Small intestine (tissue), 7 donors: ENCODE results near the gene KRT75. TPM values are rescaled to one million over a fixed set of nuclear protein-coding genes. Genes with fewer than 3 reads are reported as not detected.
A peak's percentile ranks its signal among the peaks of the same experiment; 100 is the strongest.

Experiments used
- DNase-seq, 2 donors: peaks; one replicate each; pipeline versions ENCODE4 v3.0.0 to v3.0.0-alpha.2; 2013
- FAIRE-seq: peaks from 2 replicates; lab custom pipeline; 2012; peaks lifted over from hg19 to GRCh38; lab: Jason Lieb, UNC
- H3K27ac ChIP-seq, 3 donors: one replicate each; pipeline ENCODE4 v1.5.1; 2013; ENCODE audit warnings: low read length in 2 of 3, mild to moderate bottlenecking in 2 of 3, control low read depth in 1 of 3, inconsistent platforms in 1 of 3, low read depth in 1 of 3, moderate library complexity in 1 of 3
- H3K27me3 ChIP-seq, 3 donors: one replicate each; pipeline ENCODE4 v1.6.1; 2013; ENCODE audit warnings: low read length in 3 of 3, inconsistent platforms in 1 of 3; ENCODE audit not compliant: control insufficient read depth in 3 of 3, insufficient read depth in 3 of 3
- H3K36me3 ChIP-seq, 3 donors: one replicate each; pipeline ENCODE4 v1.6.1; 2013; ENCODE audit warnings: low read length in 3 of 3, inconsistent platforms in 1 of 3, low read depth in 1 of 3, mild to moderate bottlenecking in 1 of 3, moderate library complexity in 1 of 3; ENCODE audit not compliant: control insufficient read depth in 3 of 3, insufficient read depth in 2 of 3
- H3K4me1 ChIP-seq, 3 donors: one replicate each; pipeline ENCODE4 v1.6.1; 2013; ENCODE audit warnings: low read length in 2 of 3, inconsistent platforms in 1 of 3, low read depth in 1 of 3, mild to moderate bottlenecking in 1 of 3, moderate library complexity in 1 of 3; ENCODE audit not compliant: control insufficient read depth in 3 of 3, insufficient read depth in 2 of 3
- H3K4me3 ChIP-seq, 3 donors: one replicate each; pipeline ENCODE4 v1.5.1; 2013; ENCODE audit warnings: low read length in 3 of 3, control low read depth in 1 of 3, inconsistent platforms in 1 of 3, low read depth in 1 of 3, mild to moderate bottlenecking in 1 of 3, moderate library complexity in 1 of 3
- H3K9me3 ChIP-seq, 2 donors: one replicate each; pipeline ENCODE4 v1.6.1; 2013; ENCODE audit warnings: low read depth in 1 of 2, low read length in 1 of 2; ENCODE audit not compliant: control insufficient read depth in 2 of 2, insufficient read depth in 1 of 2
- WGBS, 3 donors: extraction: QIAGEN DNeasy Blood & Tissue Kit; methylation state at CpG; one replicate each; pipeline ENCODE4 v1.1.7; 2013; 5-methylcytosine and 5-hydroxymethylcytosine counted together
- polyA plus RNA-seq, 4 donors: library from polyadenylated mRNA; stranded (reverse) in 3 of 4; unstranded in 1 of 4; fragments of 200-250 nt in 3 of 4; fragments of 120-200 nt in 1 of 4; gene quantifications; one replicate each; pipeline versions ENCODE4 v1.2.1 to v1.2.3, GENCODE V29; 2013
- donor health status: healthy with polysubstance abuse.
- donor health status: control.
- donor health status: control.
- donor health status: Bipolar disorder and iron deficiency.
- donor health status: healthy.

The KRT75 gene
- polyA plus RNA-seq, 4 donors: 0.01 TPM; not detected in 3

- FAIRE-seq (no peak), DNase-seq (no peak)
- no peak overlapping the region for H3K4me3 ChIP-seq
- no peaks in the 10 kb centered on the region for H3K36me3 ChIP-seq
- no peak overlapping the region for H3K27ac ChIP-seq
- 73 to 85% (median 73%) methylated on average over 5 of the region's 5 CpGs for WGBS, 3 donors
- no peaks in the 10 kb centered on the region for H3K9me3 ChIP-seq
- no peaks in the 10 kb centered on the region for H3K4me1 ChIP-seq
- H3K27me3 ChIP-seq: peaks cover 0 to 2% (median 0%) of the 10 kb centered on the region in 3 donors
Measured at GRCh38 chr12:52401526-52401925, 32.6 kb downstream of the KRT75 start.

- no peak overlapping the region for H3K4me3 ChIP-seq
Measured at GRCh38 chr12:52400906-52401305, 33.3 kb downstream of the KRT75 start.

GRCh38 chr12:52399756-52400155 lies 34.4 kb downstream of the KRT75 start:
- H3K4me1 ChIP-seq: no peaks in the 10 kb centered on the region
- no peak overlapping the region for H3K27ac ChIP-seq
- no peaks in the 10 kb centered on the region for H3K9me3 ChIP-seq
- 90 to 94% (median 92%) methylated on average over 16 of the region's 16 CpGs for WGBS, 3 donors
- peaks cover 0 to 2% (median 0%) of the 10 kb centered on the region in 3 donors for H3K27me3 ChIP-seq
- DNase-seq: no peak
- no peak for FAIRE-seq
- no peaks in the 10 kb centered on the region for H3K36me3 ChIP-seq
- no peak overlapping the region for H3K4me3 ChIP-seq

More at GRCh38 chr12:52400906-52401305, 33.3 kb downstream of the KRT75 start:
- no peak for FAIRE-seq
- Histone ChIP-seq H3K27ac (no peak overlapping the region), H3K36me3 (no peaks in the 10 kb centered on the region), H3K27me3 (peaks cover 0 to 2% (median 0%) of the 10 kb centered on the region in 3 donors), H3K4me1 (no peaks in the 10 kb centered on the region), H3K9me3 (no peaks in the 10 kb centered on the region)
- WGBS, 3 donors: 80 to 88% (median 86%) methylated on average over 9 of the region's 9 CpGs
- DNase-seq: no peak

GRCh38 chr12:52398176-52398575 lies 36.0 kb downstream of the KRT75 start:
- 81 to 88% (median 83%) methylated on average over 1 of the region's 1 CpG for WGBS, 3 donors
- no peak for FAIRE-seq
- no peaks in the 10 kb centered on the region for H3K4me1 ChIP-seq
- no peak overlapping the region for H3K27ac ChIP-seq
- no peaks in the 10 kb centered on the region for H3K9me3 ChIP-seq
- peaks cover 0 to 2% (median 0%) of the 10 kb centered on the region in 3 donors for H3K27me3 ChIP-seq
- H3K36me3 ChIP-seq: no peaks in the 10 kb centered on the region
- no peak overlapping the region for H3K4me3 ChIP-seq
- no peak for DNase-seq

- DNase-seq (no peak), FAIRE-seq (no peak)
- H3K9me3 ChIP-seq: no peaks in the 10 kb centered on the region
- WGBS, 3 donors: 77 to 81% (median 80%) methylated on average over 8 of the region's 8 CpGs
- H3K4me3 ChIP-seq: no peak overlapping the region
- no peak overlapping the region for H3K27ac ChIP-seq
- no peaks in the 10 kb centered on the region for H3K4me1 ChIP-seq
- H3K36me3 ChIP-seq: no peaks in the 10 kb centered on the region
- peaks cover 0 to 2% (median 0%) of the 10 kb centered on the region in 3 donors for H3K27me3 ChIP-seq
Measured at GRCh38 chr12:52396656-52397055, 37.5 kb downstream of the KRT75 start.

- 53 to 63% (median 63%) methylated on average over 20 of the region's 20 CpGs for WGBS, 3 donors
- H3K4me1 ChIP-seq: no peaks in the 10 kb centered on the region
- H3K27me3 ChIP-seq: peaks cover 0 to 2% (median 0%) of the 10 kb centered on the region in 3 donors
Measured at GRCh38 chr12:52395761-52396434, 38.3 kb downstream of the KRT75 start.

GRCh38 chr12:52394836-52395405 lies 39.2 kb downstream of the KRT75 start:
- Histone ChIP-seq H3K27me3 (peaks cover 0 to 5% (median 0%) of the 10 kb centered on the region in 3 donors), H3K36me3 (no peaks in the 10 kb centered on the region), H3K4me1 (no peaks in the 10 kb centered on the region), H3K27ac (no peak overlapping the region), H3K4me3 (no peak overlapping the region), H3K9me3 (no peaks in the 10 kb centered on the region)
- FAIRE-seq (no peak), DNase-seq (no peak)
- WGBS, 3 donors: 84 to 88% (median 86%) methylated on average over 12 to 13 of the region's 13 CpGs

More at GRCh38 chr12:52395761-52396434, 38.3 kb downstream of the KRT75 start:
- FAIRE-seq (no peak), DNase-seq (peak; percentile 27 to 36)
- Histone ChIP-seq H3K4me3 (no peak overlapping the region), H3K9me3 (no peaks in the 10 kb centered on the region), H3K27ac (no peak overlapping the region), H3K36me3 (no peaks in the 10 kb centered on the region)

GRCh38 chr12:52392465-52393007 lies 41.6 kb downstream of the KRT75 start:
- peaks cover 0 to 19% (median 0%) of the 10 kb centered on the region in 3 donors for H3K27me3 ChIP-seq
- H3K4me1 ChIP-seq: no peaks in the 10 kb centered on the region
- H3K4me3 ChIP-seq: no peak overlapping the region
- H3K27ac ChIP-seq: no peak overlapping the region
- no peaks in the 10 kb centered on the region for H3K36me3 ChIP-seq
- 72 to 82% (median 73%) methylated on average over 7 of the region's 7 CpGs for WGBS, 3 donors
- no peaks in the 10 kb centered on the region for H3K9me3 ChIP-seq
- no peak for FAIRE-seq
- no peak for DNase-seq
